ENCODE data around the gene LYRM1.
"Not testable (repeated sequence)": the region's sequence is repeated elsewhere in the genome, so short reads cannot be mapped to it uniquely, and the experiment has no call there.

Gene LYRM1

GRCh38 chr16:20969386-20969785 lies 68.8 kb downstream of the LYRM1 start:
- no peak for FAIRE-seq
- no peak for DNase-seq (ENCODE audit: insufficient read length, low spot score)

- FAIRE-seq (no peak), DNase-seq (ENCODE audit: insufficient read length, low spot score) (no peak)
Observed at GRCh38 chr16:20971401-20971800, 70.8 kb downstream of the LYRM1 start.

- not testable (repeated sequence) for DNase-seq (ENCODE audit: insufficient read length, low spot score); FAIRE-seq
Observed at GRCh38 chr16:20973201-20973600, 72.6 kb downstream of the LYRM1 start.
